AG04450 (cell line): Measurements from ENCODE around the gene ARG1. TPM values are rescaled to one million over a fixed set of nuclear protein-coding genes. Genes with fewer than 3 reads are reported as not detected.
"Not testable (repeated sequence)": the region's sequence is repeated elsewhere in the genome, so short reads cannot be mapped to it uniquely, and the experiment has no call there.

Experiments used
- CTCF ChIA-PET: fragments of 300-600, 350-600 bp; formaldehyde crosslinking; extraction: SDS; loops from one replicate; lab custom pipeline; 2022; ENCODE audit warnings: antibody characterized with exemption, inconsistent platforms; lab: Charles Lee
- POLR2A ChIA-PET: fragments of 350-600 bp; formaldehyde crosslinking; extraction: SDS; loops from one replicate; lab custom pipeline; 2021; ENCODE audit warnings: antibody characterized with exemption, inconsistent platforms; lab: Yijun Ruan, JAX
- DNase-seq: peaks from one replicate; pipeline ENCODE4 v3.0.0-alpha.2; 2011; ENCODE audit warnings: low read depth, low spot score
- H3K27ac ChIP-seq: one replicate; pipeline ENCODE4 v1.5.1; 2012; ENCODE audit warnings: low read depth, low read length, control low read depth
- H3K27me3 ChIP-seq: one replicate; pipeline ENCODE4 v1.6.0; 2012; ENCODE audit warnings: low read length; ENCODE audit not compliant: control insufficient read depth, insufficient read depth
- H3K4me3 ChIP-seq: 2 replicates; pipeline ENCODE4 v1.5.1; 2011; ENCODE audit warnings: mild to moderate bottlenecking, low read depth, low read length, control low read depth
- H3K9me3 ChIP-seq: 2 replicates; pipeline ENCODE4 v1.5.1; 2012; ENCODE audit warnings: low read length; ENCODE audit not compliant: control insufficient read depth, insufficient read depth
- CTCF ChIP-seq: IDR thresholded peaks from 2 replicates; pipeline ENCODE4 v1.5.1; 2011; ENCODE audit warnings: low read depth, low read length, control low read depth, inconsistent platforms
- polyA minus RNA-seq: library from RNA; depleted of rRNA, polyadenylated mRNA; stranded (reverse); fragments of >200 nt; gene quantifications from 2 replicates; pipeline ENCODE4 v1.2.3, GENCODE V29; 2011; rRNA and poly(A)+ RNA removed
- polyA plus RNA-seq: library from polyadenylated mRNA; depleted of rRNA; stranded (reverse); fragments of >200 nt; gene quantifications from 2 replicates; pipeline ENCODE4 v1.2.3, GENCODE V29; 2011; rRNA removed

Gene ARG1
- not detected in 2 replicates for polyA plus RNA-seq
- not detected in 2 replicates for polyA minus RNA-seq

GRCh38 chr6:131572686-131573415 is at the start of gene ARG1:
Gene ARG1, plus strand, starts transcription at chr6:131573226. Its CDS starts 57 bp downstream, at chr6:131573283.
- H3K4me3 ChIP-seq = no peak within 1 kb of the TSS
- no peak within 1 kb of the TSS for H3K27ac ChIP-seq
- CTCF ChIA-PET = interaction anchor here (0.6 to 1.1 kb wide), 2 partner anchors 55 to 85 kb away, joined by 3 read pairs; partner anchors contain the start of gene MED23
- no peak for DNase-seq
- H3K27me3 ChIP-seq = no peaks in the 10 kb centered on the region
- POLR2A ChIA-PET = no interaction called here
- H3K9me3 ChIP-seq = no peaks in the 10 kb centered on the region
- no peak for TF ChIP-seq CTCF

- Histone ChIP-seq H3K27me3 (no peaks in the 10 kb centered on the region), H3K9me3 (peaks cover 5% of the 10 kb centered on the region; the same call in 1 of the 2 replicates), H3K4me3 (no peak overlapping the region), H3K27ac (no peak overlapping the region)
- no peak for DNase-seq
- POLR2A ChIA-PET = no interaction called here
- CTCF ChIA-PET = interaction anchor here (1.5 kb wide), 1 partner anchor 9 kb away, joined by 4 read pairs; no protein-coding TSS in a partner anchor
- no peak for TF ChIP-seq CTCF
These were observed 48.9 kb upstream of the ARG1 start for GRCh38 chr6:131523988-131524673.

- H3K27me3 ChIP-seq = peaks cover 2% of the 10 kb centered on the region
- peaks cover 5% of the 10 kb centered on the region; the same call in 1 of the 2 replicates for H3K9me3 ChIP-seq
- CTCF ChIA-PET = no interaction called here
- POLR2A ChIA-PET = no interaction called here
- DNase-seq = no peak
- no peak for TF ChIP-seq CTCF
- no peak overlapping the region for H3K27ac ChIP-seq
- H3K4me3 ChIP-seq = no peak overlapping the region
These were observed 48.2 kb upstream of the ARG1 start for GRCh38 chr6:131524695-131525336.

- H3K27me3 ChIP-seq, POLR2A ChIA-PET, H3K9me3 ChIP-seq, H3K27ac ChIP-seq, H3K4me3 ChIP-seq, DNase-seq: not testable (repeated sequence)
- CTCF ChIA-PET = interaction anchor here (2.1 to 4.0 kb wide), 2 partner anchors 11 to 349 kb away, joined by 9 to 71 read pairs; no protein-coding TSS in a partner anchor
These were observed 42.1 kb upstream of the ARG1 start for GRCh38 chr6:131530936-131531335.

GRCh38 chr6:131531681-131532080 is 41.3 kb upstream of the ARG1 start:
- POLR2A ChIA-PET, H3K27ac ChIP-seq, H3K4me3 ChIP-seq, H3K27me3 ChIP-seq, DNase-seq, H3K9me3 ChIP-seq: not testable (repeated sequence)
- CTCF ChIA-PET = interaction anchor here (2.1 to 4.0 kb wide), 2 partner anchors 12 to 349 kb away, joined by 9 to 71 read pairs; no protein-coding TSS in a partner anchor
